WTC11 (cell line): ENCODE results near the gene GLS. TPM values are rescaled to one million over a fixed set of nuclear protein-coding genes. Genes with fewer than 3 reads are reported as not detected.

Experiments used
- ATAC-seq: fragments of 200-7000 bp; cut with Tn5 transposase; 2 replicates; pipeline ENCODE4 v1.10.0; 2021; ENCODE audit warnings: mild to moderate bottlenecking, moderate library complexity
- CTCF ChIA-PET: fragments of 300-600 bp; sonication (Branson Sonifier 250); formaldehyde crosslinking; loops from one replicate; lab custom pipeline; 2021; ENCODE audit warnings: antibody characterized with exemption; lab: Charles Lee
- POLR2A ChIA-PET: fragments of 350-600 bp; sonication (Branson Sonifier 250); formaldehyde crosslinking; loops from one replicate; lab custom pipeline; 2021; ENCODE audit warnings: antibody characterized with exemption; lab: Charles Lee
- DNase-seq: peaks from one replicate; pipeline ENCODE4 v3.0.0; 2021; ENCODE audit warnings: low spot score
- H3K27ac Mint-ChIP-seq: 2 replicates; pipeline ENCODE4 v1.8.0; 2021; ENCODE audit warnings: mixed read lengths
- H3K27me3 Mint-ChIP-seq: 2 replicates; pipeline ENCODE4 v1.8.0; 2021; ENCODE audit warnings: low read depth, mild to moderate bottlenecking, moderate library complexity, mixed read lengths
- H3K36me3 Mint-ChIP-seq: 2 replicates; pipeline ENCODE4 v1.8.0; 2021; ENCODE audit warnings: mixed read lengths
- H3K4me1 Mint-ChIP-seq: 2 replicates; pipeline ENCODE4 v1.8.0; 2022; ENCODE audit warnings: mixed read lengths
- H3K4me3 Mint-ChIP-seq: 2 replicates; pipeline ENCODE4 v1.8.0; 2021; ENCODE audit warnings: mild to moderate bottlenecking, moderate library complexity, mixed read lengths
- H3K9me3 Mint-ChIP-seq: 2 replicates; pipeline ENCODE4 v1.8.0; 2021; ENCODE audit warnings: mixed read lengths
- AR ChIP-seq: fragments of 250-450 bp; sonication (Bioruptor Pico); IDR thresholded peaks from 2 replicates; pipeline ENCODE4 v1.9.0; 2021; ENCODE audit warnings: mild to moderate bottlenecking
- ATF1 ChIP-seq: sonication (generic); formaldehyde crosslinking; IDR thresholded peaks from 2 replicates; pipeline ENCODE4 v1.8.1; 2023; ENCODE audit warnings: mild to moderate bottlenecking, moderate library complexity, missing genetic modification reagents
- CDX4 ChIP-seq: fragments of 250-450 bp; sonication (Bioruptor Pico); IDR thresholded peaks from 2 replicates; pipeline ENCODE4 v1.9.0; 2021; ENCODE audit warnings: moderate library complexity, mild to moderate bottlenecking, inconsistent platforms, borderline replicate concordance
- CREB1 ChIP-seq: sonication (generic); formaldehyde crosslinking; IDR thresholded peaks from 2 replicates; pipeline ENCODE4 v1.8.0; 2023; ENCODE audit warnings: mild to moderate bottlenecking, missing genetic modification reagents
- FOXK1 ChIP-seq: sonication (generic); formaldehyde crosslinking; IDR thresholded peaks from 2 replicates; pipeline ENCODE4 v1.8.0; 2022; ENCODE audit warnings: mild to moderate bottlenecking, moderate library complexity, missing genetic modification reagents
- GRHL2 ChIP-seq: fragments of 250-450 bp; sonication (Bioruptor Pico); IDR thresholded peaks from 2 replicates; pipeline ENCODE4 v1.8.0; 2022; ENCODE audit warnings: mild to moderate bottlenecking, moderate library complexity; ENCODE audit not compliant: insufficient replicate concordance, severe bottlenecking
- KAT7 ChIP-seq: sonication (generic); formaldehyde crosslinking; IDR thresholded peaks from 2 replicates; pipeline ENCODE4 v1.8.1; 2023; ENCODE audit warnings: missing genetic modification reagents, mild to moderate bottlenecking, borderline replicate concordance
- TEAD4 ChIP-seq: sonication (generic); formaldehyde crosslinking; IDR thresholded peaks from 2 replicates; pipeline ENCODE4 v1.8.0; 2022; ENCODE audit warnings: mild to moderate bottlenecking, missing genetic modification reagents
- ZNF138 ChIP-seq: sonication (generic); formaldehyde crosslinking; conservative IDR thresholded peaks from 2 replicates; pipeline ENCODE4 v1.8.1; 2022; ENCODE audit warnings: mild to moderate bottlenecking, moderate library complexity, missing genetic modification reagents
- ZNF281 ChIP-seq: sonication (generic); formaldehyde crosslinking; IDR thresholded peaks from 2 replicates; pipeline ENCODE4 v1.8.0; 2023; ENCODE audit warnings: mild to moderate bottlenecking, missing genetic modification reagents
- ZNF532 ChIP-seq: fragments of 250-450 bp; sonication (Bioruptor Pico); IDR thresholded peaks from 2 replicates; pipeline ENCODE4 v1.9.0; 2021; ENCODE audit warnings: mild to moderate bottlenecking, borderline replicate concordance
- total RNA-seq: library from RNA; stranded (reverse); gene quantifications from 3 replicates; pipeline ENCODE4 v1.2.3, GENCODE V29; 2021
- TF ChIP-seq, protein P1 (sequence below): sonication (generic); formaldehyde crosslinking; IDR thresholded peaks from 2 replicates; pipeline ENCODE4 v1.8.0; 2023; ENCODE audit warnings: missing genetic modification reagents, mild to moderate bottlenecking, borderline replicate concordance
- TF ChIP-seq, protein P2 (sequence below): sonication (generic); formaldehyde crosslinking; IDR thresholded peaks from 2 replicates; pipeline ENCODE4 v1.8.1; 2022; ENCODE audit warnings: low read depth, mild to moderate bottlenecking, moderate library complexity, missing genetic modification reagents, borderline replicate concordance

Gene GLS
- total RNA-seq, 1 experiment from 2014 or later = 115 TPM

GRCh38 chr2:190862571-190862991 lies 18.0 kb upstream of the GLS start (continued):
- TF ChIP-seq CDX4 (CRISPR knock-in tag) (no peak), ATF1 (CRISPR knock-in tag) (no peak), GRHL2 (CRISPR knock-in tag) (no peak)

- no peak for TF ChIP-seq KAT7 (CRISPR knock-in tag)
- TF ChIP-seq AR (CRISPR knock-in tag) = no peak
- no peak for TF ChIP-seq FOXK1 (CRISPR knock-in tag)
- TF ChIP-seq, protein P1, sequence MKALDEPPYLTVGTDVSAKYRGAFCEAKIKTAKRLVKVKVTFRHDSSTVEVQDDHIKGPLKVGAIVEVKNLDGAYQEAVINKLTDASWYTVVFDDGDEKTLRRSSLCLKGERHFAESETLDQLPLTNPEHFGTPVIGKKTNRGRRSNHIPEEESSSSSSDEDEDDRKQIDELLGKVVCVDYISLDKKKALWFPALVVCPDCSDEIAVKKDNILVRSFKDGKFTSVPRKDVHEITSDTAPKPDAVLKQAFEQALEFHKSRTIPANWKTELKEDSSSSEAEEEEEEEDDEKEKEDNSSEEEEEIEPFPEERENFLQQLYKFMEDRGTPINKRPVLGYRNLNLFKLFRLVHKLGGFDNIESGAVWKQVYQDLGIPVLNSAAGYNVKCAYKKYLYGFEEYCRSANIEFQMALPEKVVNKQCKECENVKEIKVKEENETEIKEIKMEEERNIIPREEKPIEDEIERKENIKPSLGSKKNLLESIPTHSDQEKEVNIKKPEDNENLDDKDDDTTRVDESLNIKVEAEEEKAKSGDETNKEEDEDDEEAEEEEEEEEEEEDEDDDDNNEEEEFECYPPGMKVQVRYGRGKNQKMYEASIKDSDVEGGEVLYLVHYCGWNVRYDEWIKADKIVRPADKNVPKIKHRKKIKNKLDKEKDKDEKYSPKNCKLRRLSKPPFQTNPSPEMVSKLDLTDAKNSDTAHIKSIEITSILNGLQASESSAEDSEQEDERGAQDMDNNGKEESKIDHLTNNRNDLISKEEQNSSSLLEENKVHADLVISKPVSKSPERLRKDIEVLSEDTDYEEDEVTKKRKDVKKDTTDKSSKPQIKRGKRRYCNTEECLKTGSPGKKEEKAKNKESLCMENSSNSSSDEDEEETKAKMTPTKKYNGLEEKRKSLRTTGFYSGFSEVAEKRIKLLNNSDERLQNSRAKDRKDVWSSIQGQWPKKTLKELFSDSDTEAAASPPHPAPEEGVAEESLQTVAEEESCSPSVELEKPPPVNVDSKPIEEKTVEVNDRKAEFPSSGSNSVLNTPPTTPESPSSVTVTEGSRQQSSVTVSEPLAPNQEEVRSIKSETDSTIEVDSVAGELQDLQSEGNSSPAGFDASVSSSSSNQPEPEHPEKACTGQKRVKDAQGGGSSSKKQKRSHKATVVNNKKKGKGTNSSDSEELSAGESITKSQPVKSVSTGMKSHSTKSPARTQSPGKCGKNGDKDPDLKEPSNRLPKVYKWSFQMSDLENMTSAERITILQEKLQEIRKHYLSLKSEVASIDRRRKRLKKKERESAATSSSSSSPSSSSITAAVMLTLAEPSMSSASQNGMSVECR (CRISPR knock-in tag) = no peak
- Mint-ChIP-seq H3K4me3 (no peak overlapping the region), H3K27me3 (peaks cover 7% of the 10 kb centered on the region; the same call in 1 of the 2 replicates), H3K27ac (no peak overlapping the region), H3K9me3 (peaks cover 28% of the 10 kb centered on the region), H3K36me3 (peaks cover 28% of the 10 kb centered on the region), H3K4me1 (peaks cover 47% of the 10 kb centered on the region)
- DNase-seq (no peak), ATAC-seq (no peak)
- ChIA-PET CTCF (no interaction called here), POLR2A (no interaction called here)
These were observed 16.7 kb upstream of the GLS start for GRCh38 chr2:190863946-190864345.

DNA sequence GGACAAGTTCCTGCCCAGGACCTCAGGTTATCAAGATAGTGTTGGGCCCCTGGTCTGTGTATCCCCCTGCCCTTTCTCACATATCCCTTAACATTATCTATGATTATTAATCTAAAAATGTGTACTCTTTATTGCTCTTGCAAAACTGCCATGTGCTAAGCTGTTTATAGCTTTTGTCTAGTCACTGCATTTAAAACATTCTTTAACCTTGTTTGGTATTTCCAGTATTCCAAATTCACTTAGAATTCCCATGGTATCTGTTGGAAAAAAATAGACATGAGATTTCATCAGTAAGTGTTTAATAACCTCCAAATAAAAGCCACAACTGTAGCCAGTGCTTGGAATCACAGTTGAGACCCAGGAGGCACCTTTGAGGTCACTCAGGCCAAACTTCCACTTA lies 16.2 kb upstream of the GLS start:
- ATAC-seq = no peak
- Mint-ChIP-seq H3K4me3 (no peak overlapping the region), H3K9me3 (peaks cover 33% of the 10 kb centered on the region), H3K36me3 (peaks cover 32% of the 10 kb centered on the region), H3K27ac (no peak overlapping the region), H3K27me3 (peaks cover 9% of the 10 kb centered on the region; the same call in 1 of the 2 replicates), H3K4me1 (peaks cover 47% of the 10 kb centered on the region)
- no peak for DNase-seq
- ChIA-PET POLR2A (no interaction called here), CTCF (no interaction called here)
- TF ChIP-seq CREB1 (CRISPR knock-in tag) (no peak), ZNF138 (no peak)
- TF ChIP-seq, protein P2, sequence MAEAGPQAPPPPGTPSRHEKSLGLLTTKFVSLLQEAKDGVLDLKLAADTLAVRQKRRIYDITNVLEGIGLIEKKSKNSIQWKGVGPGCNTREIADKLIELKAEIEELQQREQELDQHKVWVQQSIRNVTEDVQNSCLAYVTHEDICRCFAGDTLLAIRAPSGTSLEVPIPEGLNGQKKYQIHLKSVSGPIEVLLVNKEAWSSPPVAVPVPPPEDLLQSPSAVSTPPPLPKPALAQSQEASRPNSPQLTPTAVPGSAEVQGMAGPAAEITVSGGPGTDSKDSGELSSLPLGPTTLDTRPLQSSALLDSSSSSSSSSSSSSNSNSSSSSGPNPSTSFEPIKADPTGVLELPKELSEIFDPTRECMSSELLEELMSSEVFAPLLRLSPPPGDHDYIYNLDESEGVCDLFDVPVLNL (CRISPR knock-in tag) = no peak

DNA sequence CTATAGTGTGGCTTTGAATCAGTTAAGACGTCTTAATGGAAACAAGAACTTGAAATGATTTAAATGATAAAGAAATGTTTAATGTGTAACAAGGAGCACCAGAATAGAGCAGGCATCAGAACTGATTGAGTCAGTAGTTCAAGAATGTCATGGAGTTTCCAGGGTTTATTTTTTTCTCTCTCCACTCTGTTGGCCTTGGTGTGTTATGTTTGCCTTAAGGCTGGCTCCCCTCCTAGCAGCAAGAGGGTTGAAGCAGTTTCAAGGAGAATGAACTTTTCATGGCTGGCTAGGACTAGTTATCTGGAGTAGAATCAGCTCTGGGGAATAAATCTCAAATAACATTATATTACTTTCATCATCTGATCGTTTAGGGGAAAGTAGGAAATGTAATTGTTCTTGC lies 13.4 kb upstream of the GLS start:
- ChIA-PET CTCF (interaction anchor here (1.9 kb wide), 1 partner anchor 16 kb away, joined by 8 read pairs; no protein-coding TSS in a partner anchor), POLR2A (interaction anchor here (1.3 kb wide), 1 partner anchor 13 kb away, joined by 4 read pairs; the partner anchor contains the start of gene GLS)
- peaks cover 31% of the 10 kb centered on the region for H3K36me3 Mint-ChIP-seq
- H3K27me3 Mint-ChIP-seq = peaks cover 9% of the 10 kb centered on the region; the same call in 1 of the 2 replicates
- H3K27ac Mint-ChIP-seq = no peak overlapping the region
- no peak for ATAC-seq
- no peak for DNase-seq
- H3K4me3 Mint-ChIP-seq = no peak overlapping the region
- H3K4me1 Mint-ChIP-seq = peaks cover 45% of the 10 kb centered on the region
- peaks cover 35% of the 10 kb centered on the region for H3K9me3 Mint-ChIP-seq
- TF ChIP-seq ZNF532 (CRISPR knock-in tag) = no peak
- TF ChIP-seq ZNF281 (CRISPR knock-in tag) = no peak
- TF ChIP-seq TEAD4 (CRISPR knock-in tag) = no peak
